Measurements from ENCODE around the gene GCLC. TPM values are rescaled to one million over a fixed set of nuclear protein-coding genes. Genes with fewer than 3 reads are reported as not detected.

GCLC gene
- total RNA-seq, 1 donor from 2014 or later: 16.8 TPM

DNA sequence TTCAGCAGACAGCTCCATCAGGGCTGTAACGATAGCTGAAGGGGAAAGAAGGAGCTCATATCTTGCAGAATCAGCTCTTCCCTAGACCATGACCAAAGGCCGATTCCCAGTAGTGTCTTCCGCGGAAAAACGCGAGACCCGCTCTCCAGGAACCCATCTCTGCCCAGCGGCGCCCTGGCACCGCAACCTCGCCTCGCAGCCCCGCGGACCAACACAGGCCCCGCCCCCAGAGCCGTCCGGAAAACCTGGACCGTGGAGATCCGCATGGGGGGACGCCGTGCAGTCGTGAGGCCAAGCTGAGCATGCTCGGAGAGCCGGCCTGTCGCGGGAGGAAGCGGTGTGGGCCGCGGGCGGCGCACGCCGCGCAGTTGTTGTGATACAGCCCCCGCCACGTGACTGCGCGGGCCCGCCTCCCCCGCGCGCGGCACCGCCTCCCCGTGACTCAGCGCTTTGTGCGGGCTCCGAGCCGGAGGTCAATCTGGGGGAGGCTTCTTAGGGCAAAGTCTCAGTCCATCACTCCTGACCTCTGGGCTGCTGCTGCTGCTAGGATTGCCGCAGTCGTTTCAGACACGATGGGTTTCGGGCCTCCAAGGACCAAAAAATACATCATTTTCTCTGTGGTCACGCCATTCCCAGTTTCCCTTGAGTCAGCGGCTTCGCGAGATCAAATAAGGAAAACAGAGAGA is 3.1 kb upstream of the GCLC start:
- no peak for TF ChIP-seq CTCF (IDR thresholded peaks at IDR 0.05; ENCODE audit: insufficient read depth, low read length, poor library complexity, severe bottlenecking)
- peak overlapping the region; percentile 50 for H3K4me3 ChIP-seq (ENCODE audit: low read depth, low read length)
- H3K36me3 ChIP-seq (ENCODE audit: control insufficient read depth, insufficient read depth, low read length): no peaks in the 10 kb centered on the region
- H3K27me3 ChIP-seq (ENCODE audit: control insufficient read depth, insufficient read depth, low read length): no peaks in the 10 kb centered on the region
- peak; percentile 79 for DNase-seq (ENCODE audit: low read depth)

GRCh38 chr6:53547166-53547810 is 2.4 kb upstream of the GCLC start:
- peak overlapping the region; percentile 50 for H3K4me3 ChIP-seq (ENCODE audit: low read depth, low read length)
- no peaks in the 10 kb centered on the region for H3K36me3 ChIP-seq (ENCODE audit: control insufficient read depth, insufficient read depth, low read length)
- H3K27me3 ChIP-seq (ENCODE audit: control insufficient read depth, insufficient read depth, low read length): no peaks in the 10 kb centered on the region
- TF ChIP-seq CTCF (IDR thresholded peaks at IDR 0.05; ENCODE audit: insufficient read depth, low read length, poor library complexity, severe bottlenecking): no peak
- DNase-seq (ENCODE audit: low read depth): no peak

GRCh38 chr6:53546281-53546680 is 1.4 kb upstream of the GCLC start:
- Histone ChIP-seq H3K27me3 (ENCODE audit: control insufficient read depth, insufficient read depth, low read length) (no peaks in the 10 kb centered on the region), H3K4me3 (ENCODE audit: low read depth, low read length) (no peak overlapping the region), H3K36me3 (ENCODE audit: control insufficient read depth, insufficient read depth, low read length) (no peaks in the 10 kb centered on the region)
- TF ChIP-seq CTCF (IDR thresholded peaks at IDR 0.05; ENCODE audit: insufficient read depth, low read length, poor library complexity, severe bottlenecking): no peak
- DNase-seq (ENCODE audit: low read depth): no peak

DNA sequence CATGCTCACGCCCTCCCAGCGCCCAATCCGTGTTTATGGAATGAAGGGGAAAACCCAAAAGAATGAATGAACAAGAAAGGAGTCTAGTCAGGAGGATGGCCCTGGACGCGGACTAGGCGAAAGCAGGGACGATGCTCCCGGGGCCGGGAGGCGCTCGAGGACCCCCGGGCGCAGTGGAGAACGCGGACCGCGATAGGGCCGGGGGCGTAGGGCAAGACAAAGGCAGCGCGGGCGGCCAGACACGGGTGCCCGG is 758 bp downstream of the GCLC start:
- peak overlapping the region; percentile 85 for H3K4me3 ChIP-seq (ENCODE audit: low read depth, low read length)
- TF ChIP-seq CTCF (IDR thresholded peaks at IDR 0.05; ENCODE audit: insufficient read depth, low read length, poor library complexity, severe bottlenecking): no peak
- no peaks in the 10 kb centered on the region for H3K27me3 ChIP-seq (ENCODE audit: control insufficient read depth, insufficient read depth, low read length)
- H3K36me3 ChIP-seq (ENCODE audit: control insufficient read depth, insufficient read depth, low read length): no peaks in the 10 kb centered on the region
- DNase-seq (ENCODE audit: low read depth): no peak

GRCh38 chr6:53543359-53544216 is 1.3 kb downstream of the GCLC start:
- DNase-seq (ENCODE audit: low read depth): no peak
- TF ChIP-seq CTCF (IDR thresholded peaks at IDR 0.05; ENCODE audit: insufficient read depth, low read length, poor library complexity, severe bottlenecking): no peak
- H3K4me3 ChIP-seq (ENCODE audit: low read depth, low read length): peak overlapping the region; percentile 85
- H3K27me3 ChIP-seq (ENCODE audit: control insufficient read depth, insufficient read depth, low read length): no peaks in the 10 kb centered on the region
- H3K36me3 ChIP-seq (ENCODE audit: control insufficient read depth, insufficient read depth, low read length): no peaks in the 10 kb centered on the region
